ENCODE measurements around the gene KLHDC7B. TPM values are rescaled to one million over a fixed set of nuclear protein-coding genes. Genes with fewer than 3 reads are reported as not detected.
A peak's percentile ranks its signal among the peaks of the same experiment; 100 is the strongest.

Gene KLHDC7B
- total RNA-seq, 2 donors from 2014 or later = 0.07 to 0.16 TPM

GRCh38 chr22:50505776-50506610, 39.7 kb upstream of the KLHDC7B start:
- no peak for TF ChIP-seq CTCF (IDR thresholded peaks at IDR 0.05)
- Histone ChIP-seq H3K9ac (ENCODE audit: low read depth in 2 of 2, low read length in 2 of 2) (peak overlapping the region in 1 of 2 donors; percentile 91), H3K4me1 (peaks cover 16% of the 10 kb centered on the region), H3K9me3 (no peaks in the 10 kb centered on the region), H3K27me3 (no peaks in the 10 kb centered on the region), H3K27ac (no peak overlapping the region), H3K36me3 (peaks cover 9% of the 10 kb centered on the region), H3K4me3 (peak overlapping the region; percentile 70)
- no peak for DNase-seq
- intact Hi-C loops (cut with DNase I) = loop anchor here (10.0 kb wide), 1 partner anchor 251 kb away; the partner anchor contains the start of gene HDAC10

- Histone ChIP-seq H3K36me3 (peaks cover 9% of the 10 kb centered on the region), H3K9ac (ENCODE audit: low read depth in 2 of 2, low read length in 2 of 2) (peak overlapping the region; percentile 91 to 95), H3K27ac (peak overlapping the region; percentile 45), H3K4me1 (peaks cover 16% of the 10 kb centered on the region), H3K4me3 (peak overlapping the region; percentile 70), H3K27me3 (no peaks in the 10 kb centered on the region), H3K9me3 (no peaks in the 10 kb centered on the region)
- intact Hi-C loops (cut with DNase I) = loop anchor here (10.0 kb wide), 1 partner anchor 252 kb away; the partner anchor contains the start of gene HDAC10
- no peak for DNase-seq
- TF ChIP-seq CTCF (IDR thresholded peaks at IDR 0.05) = no peak
Observed at GRCh38 chr22:50506611-50507420, 38.9 kb upstream of the KLHDC7B start.

GRCh38 chr22:50507421-50507990, 38.2 kb upstream of the KLHDC7B start, which contains the start of gene LMF2:
Gene LMF2 (minus strand): TSS chr22:50507702. CDS start chr22:50507675, 27 bp downstream.
- Histone ChIP-seq H3K9me3 (no peaks in the 10 kb centered on the region), H3K9ac (ENCODE audit: low read depth in 2 of 2, low read length in 2 of 2) (peak within 1 kb of the TSS; percentile 91 to 95), H3K27ac (peak within 1 kb of the TSS; percentile 72), H3K4me3 (peak within 1 kb of the TSS; percentile 74), H3K36me3 (peaks cover 9% of the 10 kb centered on the region), H3K4me1 (peaks cover 16% of the 10 kb centered on the region), H3K27me3 (no peaks in the 10 kb centered on the region)
- intact Hi-C loops (cut with DNase I) = loop anchor here (10.0 kb wide), 1 partner anchor 253 kb away; the partner anchor contains the start of gene HDAC10
- no peak for TF ChIP-seq CTCF (IDR thresholded peaks at IDR 0.05)
- peak; percentile 90 for DNase-seq

GRCh38 chr22:50507991-50508884, 37.5 kb upstream of the KLHDC7B start, which contains the start of gene NCAPH2:
Gene NCAPH2 (plus strand): TSS chr22:50508224. CDS start chr22:50508338, 114 bp downstream.
- Histone ChIP-seq H3K4me3 (peak within 1 kb of the TSS; percentile 74), H3K27me3 (no peaks in the 10 kb centered on the region), H3K27ac (peak within 1 kb of the TSS; percentile 72), H3K36me3 (peaks cover 9% of the 10 kb centered on the region), H3K9ac (ENCODE audit: low read depth in 2 of 2, low read length in 2 of 2) (peak within 1 kb of the TSS; percentile 91 to 95), H3K4me1 (peaks cover 16% of the 10 kb centered on the region), H3K9me3 (no peaks in the 10 kb centered on the region)
- TF ChIP-seq CTCF (IDR thresholded peaks at IDR 0.05) = no peak
- peak; percentile 97 for DNase-seq
- intact Hi-C loops (cut with DNase I) = loop anchor here (10.0 kb wide), 1 partner anchor 253 kb away; the partner anchor contains the start of gene HDAC10
